Measurements from ENCODE around the gene LRRC36. TPM values are rescaled to one million over a fixed set of nuclear protein-coding genes. Genes with fewer than 3 reads are reported as not detected.

The LRRC36 gene
- 1 to 10 TPM; 3.5 to 4.6 (median 3.9) TPM for polyA plus RNA-seq (ENCODE audit: insufficient read length in 4 of 4)

GRCh38 chr16:67326472-67327309 lies at the start of gene LRRC36, which contains the start of gene KCTD19:
TSS of gene LRRC36 (plus strand) at chr16:67326815. CDS start at chr16:67326863, 48 bp downstream.
TSS of gene KCTD19 (minus strand) at chr16:67326741. CDS start at chr16:67326707, 34 bp downstream.
- DNase-seq (ENCODE audit: low read depth in 4 of 4, low spot score in 3 of 4): peak in 3 of 4 donors; percentile 51 to 58 (median 55)

DNA sequence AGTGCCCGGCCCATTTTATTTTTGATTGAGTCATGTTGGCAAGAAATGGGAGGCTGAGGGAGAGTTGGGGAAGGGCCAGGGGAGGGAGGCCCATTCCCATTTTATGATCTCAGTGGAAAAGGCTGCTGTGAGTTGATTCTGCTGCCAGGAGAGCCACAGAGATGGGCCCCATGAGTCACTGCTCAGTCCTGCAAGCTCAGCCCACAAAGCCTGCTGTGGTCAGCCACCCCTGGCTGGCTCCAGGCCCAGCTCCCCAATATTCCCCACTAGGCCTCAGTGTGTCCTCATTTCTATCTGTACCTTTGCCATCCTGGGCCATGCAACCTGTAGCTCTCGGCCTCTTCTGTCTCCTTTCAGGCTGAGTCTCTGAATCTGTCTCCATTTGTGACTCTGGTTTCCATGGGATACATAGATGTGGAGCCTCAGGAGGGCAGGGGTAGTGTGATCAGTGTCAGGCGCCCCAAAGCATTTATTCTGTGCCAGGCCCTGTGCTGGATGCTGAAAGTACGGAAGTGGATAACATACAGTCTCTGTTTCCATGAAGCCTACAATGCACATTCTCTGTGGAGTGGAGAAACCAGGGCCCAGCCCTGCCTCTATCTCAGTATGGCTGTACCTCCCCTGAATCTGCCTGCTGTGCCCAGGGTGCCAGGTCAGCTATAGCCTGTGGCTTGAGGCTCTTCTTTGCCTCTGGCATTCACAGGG lies 49.2 kb upstream of the LRRC36 start:
- no peak for DNase-seq (ENCODE audit: low read depth in 4 of 4, low spot score in 3 of 4)

- DNase-seq (ENCODE audit: low read depth in 4 of 4, low spot score in 3 of 4): no peak
Observed at GRCh38 chr16:67277999-67278772, 48.4 kb upstream of the LRRC36 start.

- DNase-seq (ENCODE audit: low read depth in 4 of 4, low spot score in 3 of 4): no peak
Observed at GRCh38 chr16:67278773-67279295, 47.8 kb upstream of the LRRC36 start.

DNA sequence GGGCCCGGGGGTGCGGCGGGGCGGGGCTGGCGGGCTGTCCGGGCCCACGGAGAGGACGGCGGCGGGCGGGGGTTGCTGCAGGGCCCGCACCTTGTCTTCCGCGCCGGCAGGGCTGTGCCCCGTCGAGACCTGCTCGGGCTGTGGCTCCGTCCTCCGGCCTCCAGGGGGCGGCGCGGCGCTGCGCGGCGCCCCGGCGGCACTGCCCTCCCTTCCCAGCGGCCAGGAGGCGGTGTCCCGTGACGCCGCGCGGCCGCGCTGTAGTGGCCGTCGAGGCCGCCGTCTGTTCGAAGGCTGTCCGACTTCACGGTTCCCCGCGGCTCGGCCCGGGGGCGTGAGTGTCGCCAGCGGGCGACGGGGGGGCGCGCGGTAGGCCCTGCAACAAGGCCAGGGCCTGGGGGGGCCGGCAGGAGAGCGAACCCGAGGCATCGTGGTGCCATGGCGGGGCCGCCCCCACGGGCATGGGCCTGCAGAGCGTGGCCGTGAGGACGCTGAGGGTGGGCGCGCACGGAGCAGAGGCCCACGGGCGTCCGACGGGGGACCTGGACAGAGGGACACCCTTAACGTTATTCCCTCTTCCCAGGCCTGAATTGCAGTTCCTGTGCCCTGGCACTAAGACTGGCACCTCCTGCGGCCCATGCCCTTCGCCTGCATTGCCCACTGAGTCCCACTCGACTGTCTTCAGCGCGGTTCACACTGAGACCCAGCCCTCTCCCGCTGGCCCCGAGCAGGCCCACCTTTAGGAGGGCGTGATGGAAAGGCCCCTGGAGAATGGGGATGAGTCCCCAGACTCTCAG lies 47.1 kb upstream of the LRRC36 start, which contains the start of gene PLEKHG4:
Gene PLEKHG4 (plus strand): TSS at position 237 of the 794 bp plus-strand sequence. CDS start 513 bp downstream, at position 750.
- peak; percentile 49 to 64 (median 58) for DNase-seq (ENCODE audit: low read depth in 4 of 4, low spot score in 3 of 4)

GRCh38 chr16:67280090-67281015 lies 46.3 kb upstream of the LRRC36 start:
- DNase-seq (ENCODE audit: low read depth in 4 of 4, low spot score in 3 of 4): no peak

- DNase-seq (ENCODE audit: low read depth in 4 of 4, low spot score in 3 of 4): no peak
Observed at GRCh38 chr16:67281536-67282446, 44.8 kb upstream of the LRRC36 start.

DNA sequence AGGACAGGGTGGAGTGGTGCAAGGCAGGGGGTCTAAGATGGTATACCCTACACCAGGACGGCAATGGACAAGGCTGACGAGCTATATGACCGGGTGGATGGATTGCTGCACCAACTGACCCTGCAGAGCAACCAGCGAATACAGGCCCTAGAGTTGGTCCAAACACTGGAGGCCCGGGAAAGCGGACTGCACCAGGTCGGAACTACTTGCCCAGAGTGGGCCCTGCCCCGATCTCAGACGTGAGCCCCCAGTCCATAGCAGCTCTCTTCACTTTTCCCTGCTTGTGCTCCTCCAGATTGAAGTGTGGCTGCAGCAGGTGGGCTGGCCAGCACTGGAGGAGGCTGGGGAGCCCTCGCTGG lies 44.2 kb upstream of the LRRC36 start:
- DNase-seq (ENCODE audit: low read depth in 4 of 4, low spot score in 3 of 4): no peak

GRCh38 chr16:67283039-67283825 lies 43.4 kb upstream of the LRRC36 start:
- no peak for DNase-seq (ENCODE audit: low read depth in 4 of 4, low spot score in 3 of 4)

- no peak for DNase-seq (ENCODE audit: low read depth in 4 of 4, low spot score in 3 of 4)
Observed at GRCh38 chr16:67283826-67284555, 42.6 kb upstream of the LRRC36 start.

- peak in 1 of 4 donors; percentile 10 for DNase-seq (ENCODE audit: low read depth in 4 of 4, low spot score in 3 of 4)
Observed at GRCh38 chr16:67284699-67285646, 41.6 kb upstream of the LRRC36 start.

DNA sequence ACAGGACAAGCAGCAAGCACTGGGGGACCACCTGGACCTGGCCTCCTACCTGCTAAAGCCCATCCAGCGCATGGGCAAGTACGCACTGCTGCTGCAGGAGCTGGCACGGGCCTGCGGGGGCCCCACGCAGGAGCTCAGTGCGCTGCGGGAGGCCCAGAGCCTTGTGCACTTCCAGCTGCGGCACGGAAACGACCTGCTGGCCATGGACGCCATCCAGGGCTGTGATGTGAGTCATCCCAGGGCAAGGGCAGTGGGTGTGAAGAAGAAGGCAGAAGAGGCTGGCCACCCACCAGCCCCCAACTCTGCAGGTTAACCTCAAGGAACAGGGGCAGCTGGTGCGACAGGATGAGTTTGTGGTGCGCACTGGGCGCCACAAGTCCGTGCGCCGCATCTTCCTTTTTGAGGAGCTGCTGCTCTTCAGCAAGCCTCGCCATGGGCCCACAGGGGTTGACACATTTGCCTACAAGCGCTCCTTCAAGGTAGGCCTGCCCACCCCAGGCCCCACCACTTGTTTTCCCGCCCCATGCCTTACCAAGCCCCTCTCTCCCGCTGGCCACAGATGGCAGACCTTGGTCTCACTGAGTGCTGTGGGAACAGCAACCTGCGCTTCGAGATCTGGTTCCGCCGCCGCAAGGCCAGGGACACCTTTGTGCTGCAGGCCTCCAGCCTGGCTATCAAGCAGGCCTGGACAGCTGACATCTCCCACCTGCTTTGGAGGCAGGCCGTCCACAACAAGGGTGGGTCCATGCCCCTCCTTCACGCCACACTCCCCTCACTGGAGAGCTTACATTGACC lies 40.0 kb upstream of the LRRC36 start:
- DNase-seq (ENCODE audit: low read depth in 4 of 4, low spot score in 3 of 4): no peak

GRCh38 chr16:67287960-67288359 lies 38.7 kb upstream of the LRRC36 start:
- no peak for DNase-seq (ENCODE audit: low read depth in 4 of 4, low spot score in 3 of 4)

DNA sequence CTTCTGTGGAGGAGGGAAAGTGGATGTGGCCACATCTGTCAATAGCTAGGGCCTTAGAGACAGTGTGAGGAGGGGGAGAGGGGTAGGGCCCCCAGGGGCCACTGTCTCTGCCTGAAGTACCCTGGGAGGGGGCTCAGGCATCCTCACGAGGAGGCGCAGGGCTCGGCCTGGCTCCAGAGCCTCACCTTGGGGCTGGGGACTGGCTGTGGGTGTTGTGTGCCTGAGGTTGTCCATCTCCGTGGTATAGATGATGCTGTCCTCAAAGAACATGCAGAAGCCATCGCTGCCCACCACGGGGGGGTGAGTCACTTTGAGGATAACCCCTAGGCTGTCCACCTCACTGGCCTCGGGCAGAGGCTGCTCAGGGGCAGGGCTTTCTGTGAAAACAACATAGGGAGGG lies 35.2 kb upstream of the LRRC36 start:
- no peak for DNase-seq (ENCODE audit: low read depth in 4 of 4, low spot score in 3 of 4)
